Mesodermal cell (in vitro differentiated cells): ENCODE measurements around the gene SQOR.
"Not testable (repeated sequence)": the region's sequence is repeated elsewhere in the genome, so short reads cannot be mapped to it uniquely, and the experiment has no call there.

Experiments
- H3K27ac ChIP-seq: 2 replicates; pipeline ENCODE4 v1.7.0; 2013; ENCODE audit warnings: mild to moderate bottlenecking, low read depth, low read length, moderate library complexity; ENCODE audit not compliant: severe bottlenecking
- H3K36me3 ChIP-seq: 2 replicates; pipeline ENCODE4 v1.7.1; 2013; ENCODE audit warnings: mild to moderate bottlenecking, low read length, moderate library complexity; ENCODE audit not compliant: control insufficient read depth, insufficient read depth
- H3K4me1 ChIP-seq: one replicate; pipeline ENCODE4 v1.7.1; 2013; ENCODE audit warnings: mild to moderate bottlenecking, low read length; ENCODE audit not compliant: insufficient read depth, control insufficient read depth, poor library complexity, severe bottlenecking
- H3K4me3 ChIP-seq: 2 replicates; pipeline ENCODE4 v1.7.0; 2013; ENCODE audit warnings: low read length, control low read depth, mild to moderate bottlenecking; ENCODE audit not compliant: insufficient read depth, poor library complexity, severe bottlenecking; ENCODE audit errors: extremely low read depth
- H3K9me3 ChIP-seq: 2 replicates; pipeline ENCODE4 v1.7.1; 2013; ENCODE audit warnings: mild to moderate bottlenecking, low read length, moderate library complexity; ENCODE audit not compliant: control insufficient read depth
- WGBS, 2 experiments: methylation state at CpG; one replicate each; pipeline ENCODE4 v1.1.5; 2013; ENCODE audit warnings: missing lambda C conversion rate in 2 of 2; ENCODE audit not compliant: insufficient coverage in 2 of 2; 5-methylcytosine and 5-hydroxymethylcytosine counted together

The SQOR gene

DNA sequence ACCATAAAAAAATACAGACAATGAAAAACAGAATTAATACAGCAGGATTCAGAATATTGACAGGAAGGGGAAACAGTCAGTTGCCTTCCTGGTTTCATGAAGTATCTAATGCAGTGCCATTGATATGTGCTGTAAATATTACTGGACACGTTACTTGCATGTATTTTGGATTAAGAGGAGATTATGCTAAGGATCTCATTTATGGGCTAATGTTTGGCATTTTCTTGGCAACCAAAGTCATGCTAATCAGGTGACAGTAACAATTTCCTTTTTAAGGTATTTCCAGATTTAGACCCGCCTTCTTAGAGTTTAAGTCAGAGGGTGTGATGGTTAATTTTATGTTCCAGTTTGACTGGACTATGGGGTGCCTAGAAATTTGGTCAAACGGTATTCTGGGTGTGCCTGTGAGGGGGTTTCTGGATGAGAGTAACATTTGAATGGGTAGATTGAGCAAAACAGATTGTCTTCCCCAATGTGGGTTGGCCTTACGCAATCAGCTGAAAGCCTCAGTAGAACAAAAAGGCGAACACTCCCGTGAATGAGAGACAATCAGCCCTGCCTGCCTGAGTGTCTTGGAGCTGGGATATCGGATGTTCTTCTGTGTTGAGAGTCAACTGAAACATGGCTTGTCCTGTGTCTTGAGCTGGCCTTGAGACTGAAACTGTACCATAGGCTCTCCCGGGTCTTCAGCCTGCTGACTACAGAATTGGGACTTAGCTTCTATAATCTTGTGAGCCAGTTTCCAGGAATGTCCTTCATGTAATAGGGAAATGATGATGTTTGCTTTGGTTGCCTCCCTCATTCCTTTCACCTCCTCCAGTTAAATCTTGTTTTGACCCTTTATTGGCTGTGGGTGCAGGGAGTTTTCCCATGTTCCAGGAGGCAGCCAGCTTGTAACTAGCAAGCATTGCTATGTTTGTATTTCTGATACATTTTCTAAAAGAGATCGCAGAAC, 10.5 kb downstream of the SQOR start:
- Histone ChIP-seq H3K4me1 (no peaks in the 10 kb centered on the region), H3K27ac (no peak overlapping the region), H3K4me3 (no peak overlapping the region), H3K36me3 (no peaks in the 10 kb centered on the region), H3K9me3 (no peaks in the 10 kb centered on the region)
- 95 to 98% methylated on average over 8 of the region's 9 CpGs for WGBS, 2 experiments

DNA sequence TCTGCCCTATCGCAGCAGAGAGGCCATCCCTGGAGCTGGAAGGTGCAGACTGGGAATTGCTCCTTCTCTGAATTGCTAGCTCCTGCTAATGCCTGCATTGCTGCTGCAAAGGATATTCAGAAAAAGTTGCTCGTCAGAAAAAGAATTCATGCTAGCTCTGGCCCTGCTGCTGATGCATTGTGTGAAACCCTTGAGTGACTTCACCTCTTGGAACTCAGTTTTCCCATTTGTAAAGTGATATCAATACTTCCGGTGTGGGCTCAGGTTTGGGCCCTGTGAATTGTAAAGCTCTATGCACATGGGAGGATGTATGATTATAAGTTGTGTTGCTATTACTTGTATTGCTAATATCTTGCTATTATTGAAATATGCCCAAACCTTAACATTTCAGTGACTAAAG, 11.4 kb downstream of the SQOR start:
- no peaks in the 10 kb centered on the region for H3K9me3 ChIP-seq
- no peaks in the 10 kb centered on the region for H3K4me1 ChIP-seq
- 93 to 100% methylated on average over 2 of the region's 3 CpGs for WGBS, 2 experiments
- no peak overlapping the region for H3K27ac ChIP-seq
- H3K4me3 ChIP-seq: no peak overlapping the region
- H3K36me3 ChIP-seq: no peaks in the 10 kb centered on the region

DNA sequence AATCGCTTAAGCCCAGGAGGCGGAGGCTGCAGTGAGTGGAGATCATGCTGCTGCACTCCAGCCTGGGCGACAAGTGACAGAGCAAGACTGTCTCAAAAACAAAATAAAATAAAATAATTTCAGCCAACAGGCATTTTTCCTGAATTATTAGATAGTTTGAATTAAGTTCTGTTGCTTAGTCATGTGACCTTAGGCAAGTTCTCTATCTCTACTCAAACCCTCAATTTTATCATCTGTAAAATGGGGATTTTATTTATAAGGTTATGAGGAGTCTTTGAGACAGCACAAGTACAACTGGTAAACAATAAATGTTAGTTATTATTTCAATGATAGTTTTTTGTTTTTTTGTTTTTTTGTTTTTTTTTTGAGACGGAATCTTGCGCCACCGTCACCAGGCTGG, 13.0 kb downstream of the SQOR start:
- no peaks in the 10 kb centered on the region for H3K9me3 ChIP-seq
- H3K4me3 ChIP-seq: no peak overlapping the region
- no peak overlapping the region for H3K27ac ChIP-seq
- WGBS, 2 experiments: 97 to 100% methylated on average over 3 to 5 of the region's 6 CpGs
- H3K36me3 ChIP-seq: no peaks in the 10 kb centered on the region
- H3K4me1 ChIP-seq: no peaks in the 10 kb centered on the region

DNA sequence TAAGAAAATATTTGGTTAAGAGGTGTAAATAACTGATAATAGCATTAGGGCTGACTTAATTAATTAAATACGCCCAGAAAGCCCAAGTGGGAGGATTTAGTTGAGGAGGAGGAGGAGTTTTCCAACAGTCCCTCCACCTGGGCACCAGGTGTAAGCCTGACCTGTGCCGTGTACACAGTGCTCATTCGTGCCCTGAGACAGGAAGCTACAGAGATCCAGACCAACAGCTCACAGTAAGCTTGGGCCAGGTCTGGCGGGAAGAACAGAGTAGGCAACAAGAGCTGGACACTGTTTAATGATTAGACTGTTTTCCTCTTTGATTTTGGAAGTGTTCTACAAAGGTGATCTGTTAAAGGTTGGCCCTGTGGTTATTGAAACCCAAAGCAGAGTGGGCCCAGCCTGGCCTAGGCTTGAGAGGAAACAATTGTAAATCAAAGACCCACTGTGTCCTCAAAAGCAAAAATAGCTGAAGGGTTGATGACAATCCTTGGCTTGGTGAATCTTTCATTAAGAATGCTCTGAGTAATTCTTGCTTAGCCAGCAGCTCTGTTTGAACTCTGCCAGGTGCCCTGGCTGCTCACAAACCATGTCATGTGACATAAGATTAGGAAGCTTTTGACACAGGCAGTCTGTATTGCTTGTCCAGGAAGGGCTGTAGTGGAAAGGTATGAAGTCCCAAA, 13.8 kb downstream of the SQOR start:
- WGBS, 2 experiments: 91 to 100% methylated on average over 4 of the region's 4 CpGs
- no peak overlapping the region for H3K4me3 ChIP-seq
- no peaks in the 10 kb centered on the region for H3K9me3 ChIP-seq
- no peaks in the 10 kb centered on the region for H3K4me1 ChIP-seq
- no peak overlapping the region for H3K27ac ChIP-seq
- no peaks in the 10 kb centered on the region for H3K36me3 ChIP-seq

DNA sequence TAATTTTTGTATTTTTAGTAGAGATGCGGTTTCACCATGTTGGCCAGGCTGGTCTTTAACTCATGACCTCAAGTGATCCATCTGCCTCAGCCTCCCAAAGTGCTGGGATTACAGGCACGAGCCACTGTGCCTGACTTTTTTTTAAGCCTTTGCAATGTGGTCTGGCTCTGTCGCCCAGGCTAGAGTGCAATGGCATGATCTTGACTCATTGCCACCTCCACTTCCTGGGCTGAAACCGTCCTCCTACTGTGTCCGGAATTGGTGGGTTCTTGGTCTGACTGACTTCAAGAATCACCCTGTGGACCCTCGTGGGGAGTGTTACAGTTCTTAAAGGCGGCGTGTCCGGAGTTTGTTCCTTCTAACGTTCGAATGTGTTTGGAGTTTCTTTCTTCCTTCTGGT, 15.2 kb downstream of the SQOR start:
- not testable (repeated sequence) for H3K27ac ChIP-seq, H3K9me3 ChIP-seq, H3K4me1 ChIP-seq, H3K36me3 ChIP-seq, H3K4me3 ChIP-seq
- 92 to 97% methylated on average over 11 of the region's 11 CpGs for WGBS, 2 experiments

DNA sequence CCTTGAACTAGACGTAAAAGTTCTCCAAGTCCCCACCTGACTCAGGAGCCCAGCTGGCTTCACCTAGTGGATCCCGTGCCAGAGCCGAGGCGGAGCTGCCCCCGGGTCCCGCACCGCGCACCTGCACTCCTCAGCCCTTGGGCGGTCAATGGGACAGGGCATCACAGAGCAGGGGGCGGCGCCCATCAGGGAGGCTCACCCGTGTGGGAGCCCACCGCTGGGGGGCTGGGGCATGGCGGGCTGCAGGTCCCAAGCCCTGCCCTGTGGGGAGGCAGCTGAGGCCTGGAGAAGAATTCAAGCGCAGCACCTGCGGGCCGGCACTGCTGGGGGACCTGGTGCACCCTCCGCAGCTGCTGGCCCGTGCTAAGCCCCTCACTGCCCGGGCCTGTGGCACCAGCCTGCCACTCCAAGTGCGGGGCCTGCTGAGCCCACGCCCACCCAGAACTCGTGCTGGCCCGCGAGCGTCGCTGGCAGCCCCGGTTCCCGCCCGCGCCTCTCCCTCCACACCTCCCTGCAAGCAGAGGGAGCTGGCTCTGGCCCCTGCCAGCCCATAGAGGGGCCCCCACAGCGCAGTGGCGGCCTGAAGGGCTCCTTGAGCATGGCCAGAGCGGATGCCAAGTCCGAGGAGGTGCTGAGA, 16.2 kb downstream of the SQOR start:
- Histone ChIP-seq H3K9me3 (no peaks in the 10 kb centered on the region), H3K36me3 (no peaks in the 10 kb centered on the region), H3K4me3 (no peak overlapping the region), H3K4me1 (no peaks in the 10 kb centered on the region), H3K27ac (no peak overlapping the region)
- 95 to 97% methylated on average over 20 to 33 of the region's 35 CpGs for WGBS, 2 experiments

DNA sequence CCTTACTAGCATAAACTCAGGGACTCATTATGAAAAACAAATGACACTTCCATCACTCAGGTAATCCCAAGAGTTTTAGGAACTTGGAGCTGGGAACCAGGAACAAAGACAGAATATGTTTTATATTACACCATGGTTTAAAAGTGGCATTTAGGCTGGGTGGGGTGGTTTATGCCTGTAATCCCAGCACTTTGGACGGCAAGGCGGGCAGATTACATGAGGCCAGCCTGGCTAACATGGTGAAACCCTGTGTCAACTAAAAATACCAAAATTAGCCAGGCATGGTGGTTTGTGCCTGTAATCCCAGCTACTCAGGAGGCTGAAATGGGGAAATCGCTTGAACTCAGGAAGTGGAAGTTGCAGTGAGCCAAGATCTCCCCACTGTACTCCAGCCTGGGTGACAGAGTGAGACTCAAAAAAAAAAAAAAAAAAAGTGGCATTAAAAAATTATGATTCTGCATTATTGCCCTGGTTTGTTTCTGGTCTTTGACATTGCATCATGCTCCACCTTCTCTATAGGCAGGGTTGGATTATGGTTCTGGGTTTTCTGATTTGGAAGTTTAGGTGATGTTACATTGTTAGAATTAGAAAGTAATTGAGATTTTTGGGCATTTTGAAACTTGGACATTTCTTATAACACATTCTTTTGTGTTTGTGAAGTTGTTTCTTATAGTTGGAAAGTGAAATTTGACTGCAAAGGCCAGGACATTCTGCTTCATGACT, 19.0 kb downstream of the SQOR start:
- WGBS, 2 experiments: 90% methylated on average over 3 of the region's 3 CpGs; no CpG with 5 or more reads in 1 of the 2 experiments
- Histone ChIP-seq H3K4me1 (no peaks in the 10 kb centered on the region), H3K9me3 (no peaks in the 10 kb centered on the region), H3K36me3 (no peaks in the 10 kb centered on the region), H3K4me3 (no peak overlapping the region), H3K27ac (no peak overlapping the region)

DNA sequence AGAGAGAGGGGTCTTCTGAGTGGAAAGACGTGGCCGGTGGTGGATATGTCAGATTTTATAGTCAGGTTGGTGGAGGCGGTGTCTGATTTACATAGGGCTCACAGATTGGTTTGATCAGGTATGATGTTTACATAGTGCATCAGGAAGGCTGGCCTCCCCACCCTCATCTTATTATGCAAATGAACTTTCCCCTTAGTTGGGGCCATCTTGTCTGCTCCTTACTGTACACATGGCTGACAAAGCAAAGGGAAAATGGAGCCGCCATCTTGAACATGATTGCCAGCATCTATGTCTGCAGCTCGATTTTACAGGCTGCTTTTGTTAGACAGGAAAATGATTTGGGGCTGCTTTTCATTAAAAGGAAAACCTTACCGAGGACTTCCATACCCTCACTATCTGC, 19.9 kb downstream of the SQOR start:
- Histone ChIP-seq H3K36me3 (no peaks in the 10 kb centered on the region), H3K4me3 (no peak overlapping the region), H3K9me3 (no peaks in the 10 kb centered on the region), H3K27ac (no peak overlapping the region), H3K4me1 (no peaks in the 10 kb centered on the region)
- WGBS, 2 experiments: 40 to 58% methylated on average over 2 to 4 of the region's 6 CpGs

DNA sequence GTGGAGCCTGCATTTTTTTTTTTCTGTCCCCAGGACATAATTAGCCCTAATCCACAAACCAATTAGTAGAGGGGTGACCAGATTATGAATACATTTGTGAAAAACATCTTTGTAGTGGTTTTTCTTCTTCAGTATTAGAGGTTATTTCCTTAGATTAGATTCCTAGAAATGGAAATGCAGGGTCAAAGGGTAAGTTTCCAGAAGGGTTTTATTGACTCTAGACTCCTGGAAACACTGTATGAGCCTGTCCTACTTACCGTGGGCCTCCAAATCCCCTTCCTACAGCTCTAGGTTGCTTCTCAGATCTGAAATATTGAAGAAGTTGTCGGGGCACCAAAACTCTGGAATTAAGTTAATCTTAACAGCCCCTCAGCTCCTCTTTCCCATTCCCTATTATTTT, 22.4 kb downstream of the SQOR start:
- Histone ChIP-seq H3K4me1 (no peaks in the 10 kb centered on the region), H3K9me3 (no peaks in the 10 kb centered on the region), H3K27ac (no peak overlapping the region), H3K36me3 (no peaks in the 10 kb centered on the region), H3K4me3 (no peak overlapping the region)
- 90 to 100% methylated on average over 1 to 2 of the region's 2 CpGs for WGBS, 2 experiments

DNA sequence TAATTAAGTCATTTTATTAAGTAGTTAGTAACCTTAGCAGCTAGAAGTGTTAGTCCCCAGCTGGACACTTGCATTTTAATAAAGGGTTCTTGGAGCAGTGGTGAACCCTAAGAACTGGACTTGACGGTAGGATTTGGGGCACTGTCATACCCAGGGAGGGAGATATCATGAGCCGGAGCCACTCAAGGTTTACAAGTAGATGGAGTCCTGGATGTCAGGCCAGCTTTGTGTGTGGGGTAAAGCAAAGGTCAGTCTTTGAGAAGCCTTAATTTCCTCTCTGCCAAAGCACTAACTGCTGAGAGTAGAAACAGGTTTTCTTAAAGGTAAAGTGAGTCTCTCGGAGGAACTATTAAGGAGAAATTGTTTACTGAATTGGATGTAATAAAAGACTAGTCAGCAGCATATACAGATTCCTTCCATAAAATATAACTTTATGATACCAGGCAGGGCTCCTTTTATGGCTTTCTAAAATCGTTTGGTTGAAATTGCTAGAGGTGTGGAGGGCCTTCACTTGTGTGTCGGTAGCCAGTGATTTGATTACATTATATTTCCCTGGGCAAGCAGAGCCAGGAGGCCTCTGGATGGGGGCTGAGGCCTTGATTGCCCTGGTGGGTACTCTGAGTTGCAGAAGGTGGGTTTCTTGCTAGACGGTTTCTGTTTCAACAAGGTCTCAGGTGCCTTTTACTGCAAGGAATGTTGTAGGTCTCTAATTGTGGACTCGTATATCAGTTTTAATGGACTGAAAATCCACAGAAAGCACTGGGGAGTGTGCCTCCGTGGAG, 23.1 kb downstream of the SQOR start:
- H3K4me1 ChIP-seq: no peaks in the 10 kb centered on the region
- H3K27ac ChIP-seq: no peak overlapping the region
- H3K9me3 ChIP-seq: no peaks in the 10 kb centered on the region
- no peak overlapping the region for H3K4me3 ChIP-seq
- 77 to 87% methylated on average over 5 to 6 of the region's 8 CpGs for WGBS, 2 experiments
- H3K36me3 ChIP-seq: no peaks in the 10 kb centered on the region
